SK-N-SH treated with all-trans-retinoic acid at 6 μM for 48 hours (cell line): Measurements from ENCODE around the gene COL26A1.
"Not testable (repeated sequence)": the region's sequence is repeated elsewhere in the genome, so short reads cannot be mapped to it uniquely, and the experiment has no call there.

ENCODE experiments used
- ATAC-seq: fragments of 200-7000 bp; cut with Tn5 transposase; 3 replicates; pipeline ENCODE4 v1.9.1; 2020; ENCODE audit warnings: mild to moderate bottlenecking, moderate library complexity
- BACH2 ChIP-seq: fragments of 250-450 bp; sonication (Bioruptor Pico); IDR thresholded peaks from 2 replicates; pipeline ENCODE4 v1.9.0; 2021; ENCODE audit warnings: mild to moderate bottlenecking, borderline replicate concordance
- CSRNP3 ChIP-seq: fragments of 250-450 bp; sonication (Bioruptor Pico); IDR thresholded peaks from 2 replicates; pipeline ENCODE4 v1.5.1; 2021; ENCODE audit warnings: mild to moderate bottlenecking, moderate library complexity
- ESRRG ChIP-seq: fragments of 250-450 bp; sonication (Bioruptor Pico); IDR thresholded peaks from 2 replicates; pipeline ENCODE4 v1.6.1; 2021; ENCODE audit warnings: mild to moderate bottlenecking
- GLIS3 ChIP-seq: fragments of 250-450 bp; sonication (Bioruptor Pico); IDR thresholded peaks from 2 replicates; pipeline ENCODE4 v1.5.0; 2020; ENCODE audit warnings: mild to moderate bottlenecking, moderate library complexity
- ISL1 ChIP-seq: fragments of 250-450 bp; sonication (Bioruptor Pico); IDR thresholded peaks from 2 replicates; pipeline ENCODE4 v2.1.2; 2022; ENCODE audit warnings: mild to moderate bottlenecking, moderate library complexity
- OSR1 ChIP-seq: fragments of 250-450 bp; sonication (Bioruptor Pico); IDR thresholded peaks from 2 replicates; pipeline ENCODE4 v1.8.0; 2022; ENCODE audit warnings: moderate library complexity, mild to moderate bottlenecking, inconsistent platforms
- PATZ1 ChIP-seq: fragments of 250-450 bp; sonication (Bioruptor Pico); IDR thresholded peaks from 2 replicates; pipeline ENCODE4 v1.8.0; 2020; ENCODE audit warnings: mild to moderate bottlenecking, moderate library complexity, borderline replicate concordance
- POU6F1 ChIP-seq: fragments of 250-450 bp; sonication (Bioruptor Pico); IDR thresholded peaks from 2 replicates; pipeline ENCODE4 v1.8.0; 2021; ENCODE audit warnings: low read depth, mild to moderate bottlenecking, moderate library complexity, borderline replicate concordance
- PPARA ChIP-seq: fragments of 250-450 bp; sonication (Bioruptor Pico); IDR thresholded peaks from 2 replicates; pipeline ENCODE4 v1.5.0; 2020; ENCODE audit warnings: mild to moderate bottlenecking, borderline replicate concordance
- RARB ChIP-seq: fragments of 250-450 bp; sonication (Bioruptor Pico); IDR thresholded peaks from 2 replicates; pipeline ENCODE4 v1.8.0; 2021; ENCODE audit warnings: mild to moderate bottlenecking, moderate library complexity
- SNAI2 ChIP-seq: fragments of 250-450 bp; sonication (Bioruptor Pico); IDR thresholded peaks from 2 replicates; pipeline ENCODE4 v1.5.0; 2020; ENCODE audit warnings: mild to moderate bottlenecking, moderate library complexity
- TCF4 ChIP-seq: fragments of 250-450 bp; sonication (Bioruptor Pico); IDR thresholded peaks from 2 replicates; pipeline ENCODE4 v1.8.0; 2021; ENCODE audit warnings: mild to moderate bottlenecking, moderate library complexity, borderline replicate concordance
- ZC3H10 ChIP-seq: fragments of 250-450 bp; sonication (Bioruptor Pico); IDR thresholded peaks from 2 replicates; pipeline ENCODE4 v1.5.1; 2021; ENCODE audit warnings: mild to moderate bottlenecking, moderate library complexity
- ZFP3 ChIP-seq: fragments of 250-450 bp; sonication (Bioruptor Pico); IDR thresholded peaks from 2 replicates; pipeline ENCODE4 v1.5.0; 2020; ENCODE audit warnings: mild to moderate bottlenecking, moderate library complexity
- ZFP30 ChIP-seq: fragments of 450-650 bp; formaldehyde crosslinking; IDR thresholded peaks from 2 replicates; pipeline ENCODE4 v1.5.0; 2022; ENCODE audit warnings: mild to moderate bottlenecking, moderate library complexity
- ZNF565 ChIP-seq: fragments of 450-650 bp; formaldehyde crosslinking; conservative IDR thresholded peaks from 2 replicates; pipeline ENCODE4 v1.5.0; 2020; ENCODE audit warnings: low read depth, mild to moderate bottlenecking, moderate library complexity
- ZNF70 ChIP-seq: fragments of 450-650 bp; formaldehyde crosslinking; IDR thresholded peaks from 2 replicates; pipeline ENCODE4 v1.5.0; 2020; ENCODE audit warnings: mild to moderate bottlenecking, moderate library complexity
- ZNF8 ChIP-seq: fragments of 450-650 bp; formaldehyde crosslinking; IDR thresholded peaks from 2 replicates; pipeline ENCODE4 v1.5.0; 2020; ENCODE audit warnings: mild to moderate bottlenecking, moderate library complexity
- TF ChIP-seq, protein P1 (sequence below): fragments of 250-450 bp; sonication (Bioruptor Pico); IDR thresholded peaks from 2 replicates; pipeline ENCODE4 v1.5.1; 2020; ENCODE audit warnings: low read depth, mild to moderate bottlenecking, moderate library complexity
- TF ChIP-seq, protein P2 (sequence below): fragments of 250-450 bp; sonication (Bioruptor Pico); IDR thresholded peaks from 2 replicates; pipeline ENCODE4 v1.5.0; 2020; ENCODE audit warnings: mild to moderate bottlenecking, moderate library complexity

The COL26A1 gene

DNA sequence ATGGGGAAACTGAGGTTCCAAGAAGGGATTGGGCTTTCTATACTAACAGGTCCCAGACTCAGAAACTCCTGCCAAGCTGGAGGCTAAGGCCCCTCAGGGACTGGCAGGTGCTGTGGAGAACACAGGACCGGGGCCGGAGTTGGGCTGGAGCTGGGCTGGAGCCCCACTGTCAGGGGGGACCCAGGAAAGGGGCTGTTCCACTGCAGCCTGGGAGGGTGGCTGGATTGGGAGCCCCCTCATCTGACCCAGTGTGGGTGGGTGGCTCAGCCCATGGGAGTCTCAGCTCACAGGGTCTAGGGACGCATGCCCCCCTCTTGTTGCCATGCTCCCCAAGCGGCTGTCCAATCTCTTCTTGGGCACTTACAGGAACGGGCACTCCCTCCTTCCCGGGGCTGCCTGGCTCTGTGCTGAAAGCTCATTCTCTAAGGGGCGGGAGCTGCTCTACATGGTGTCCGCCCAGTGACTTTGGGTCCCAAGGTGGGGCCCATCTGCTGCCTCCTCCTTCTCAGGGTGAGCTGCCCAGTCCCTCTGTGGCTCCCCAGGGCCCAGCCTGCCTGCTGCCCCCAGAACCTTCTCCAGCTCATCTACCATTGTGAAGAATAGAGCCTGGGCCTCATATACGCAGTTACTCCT, 139.9 kb downstream of the COL26A1 start:
- no peak for ATAC-seq
- no peak for TF ChIP-seq ZC3H10 (CRISPR knock-in tag)
- TF ChIP-seq OSR1 (CRISPR knock-in tag): no peak
- TF ChIP-seq, protein P1, sequence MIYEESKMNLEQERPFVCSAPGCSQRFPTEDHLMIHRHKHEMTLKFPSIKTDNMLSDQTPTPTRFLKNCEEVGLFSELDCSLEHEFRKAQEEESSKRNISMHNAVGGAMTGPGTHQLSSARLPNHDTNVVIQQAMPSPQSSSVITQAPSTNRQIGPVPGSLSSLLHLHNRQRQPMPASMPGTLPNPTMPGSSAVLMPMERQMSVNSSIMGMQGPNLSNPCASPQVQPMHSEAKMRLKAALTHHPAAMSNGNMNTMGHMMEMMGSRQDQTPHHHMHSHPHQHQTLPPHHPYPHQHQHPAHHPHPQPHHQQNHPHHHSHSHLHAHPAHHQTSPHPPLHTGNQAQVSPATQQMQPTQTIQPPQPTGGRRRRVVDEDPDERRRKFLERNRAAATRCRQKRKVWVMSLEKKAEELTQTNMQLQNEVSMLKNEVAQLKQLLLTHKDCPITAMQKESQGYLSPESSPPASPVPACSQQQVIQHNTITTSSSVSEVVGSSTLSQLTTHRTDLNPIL (CRISPR knock-in tag): no peak
- TF ChIP-seq ZFP3 (CRISPR knock-in tag): no peak
- no peak for TF ChIP-seq RARB (CRISPR knock-in tag)
- TF ChIP-seq GLIS3: no peak
- no peak for TF ChIP-seq ESRRG (CRISPR knock-in tag)
- no peak for TF ChIP-seq ZFP30 (CRISPR knock-in tag)
- no peak for TF ChIP-seq BACH2 (CRISPR knock-in tag)
- TF ChIP-seq POU6F1: no peak
- TF ChIP-seq ZNF70 (CRISPR knock-in tag): no peak
- TF ChIP-seq ZNF8: no peak
- TF ChIP-seq, protein P2, sequence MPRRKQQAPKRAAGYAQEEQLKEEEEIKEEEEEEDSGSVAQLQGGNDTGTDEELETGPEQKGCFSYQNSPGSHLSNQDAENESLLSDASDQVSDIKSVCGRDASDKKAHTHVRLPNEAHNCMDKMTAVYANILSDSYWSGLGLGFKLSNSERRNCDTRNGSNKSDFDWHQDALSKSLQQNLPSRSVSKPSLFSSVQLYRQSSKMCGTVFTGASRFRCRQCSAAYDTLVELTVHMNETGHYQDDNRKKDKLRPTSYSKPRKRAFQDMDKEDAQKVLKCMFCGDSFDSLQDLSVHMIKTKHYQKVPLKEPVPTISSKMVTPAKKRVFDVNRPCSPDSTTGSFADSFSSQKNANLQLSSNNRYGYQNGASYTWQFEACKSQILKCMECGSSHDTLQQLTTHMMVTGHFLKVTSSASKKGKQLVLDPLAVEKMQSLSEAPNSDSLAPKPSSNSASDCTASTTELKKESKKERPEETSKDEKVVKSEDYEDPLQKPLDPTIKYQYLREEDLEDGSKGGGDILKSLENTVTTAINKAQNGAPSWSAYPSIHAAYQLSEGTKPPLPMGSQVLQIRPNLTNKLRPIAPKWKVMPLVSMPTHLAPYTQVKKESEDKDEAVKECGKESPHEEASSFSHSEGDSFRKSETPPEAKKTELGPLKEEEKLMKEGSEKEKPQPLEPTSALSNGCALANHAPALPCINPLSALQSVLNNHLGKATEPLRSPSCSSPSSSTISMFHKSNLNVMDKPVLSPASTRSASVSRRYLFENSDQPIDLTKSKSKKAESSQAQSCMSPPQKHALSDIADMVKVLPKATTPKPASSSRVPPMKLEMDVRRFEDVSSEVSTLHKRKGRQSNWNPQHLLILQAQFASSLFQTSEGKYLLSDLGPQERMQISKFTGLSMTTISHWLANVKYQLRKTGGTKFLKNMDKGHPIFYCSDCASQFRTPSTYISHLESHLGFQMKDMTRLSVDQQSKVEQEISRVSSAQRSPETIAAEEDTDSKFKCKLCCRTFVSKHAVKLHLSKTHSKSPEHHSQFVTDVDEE (CRISPR knock-in tag): no peak

DNA sequence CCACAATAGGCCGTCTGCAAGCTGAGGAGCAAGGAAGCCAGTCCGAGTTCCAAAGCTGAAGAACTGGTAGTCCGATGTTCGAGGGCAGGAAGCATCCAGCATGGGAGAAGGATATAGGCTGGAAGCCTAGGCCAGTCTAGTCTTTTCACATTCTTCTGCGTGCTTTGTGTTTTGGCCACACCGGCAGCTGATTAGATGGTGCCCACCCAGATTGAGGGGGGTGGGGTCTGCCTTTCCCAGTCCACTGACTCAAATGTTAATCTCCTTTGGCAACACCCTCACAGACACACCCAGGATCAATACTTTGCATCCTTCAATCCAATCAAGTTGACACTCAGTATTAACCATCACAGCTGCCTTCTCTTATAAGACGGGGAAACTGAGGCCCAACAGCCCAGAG, 142.8 kb downstream of the COL26A1 start:
- ATAC-seq: not testable (repeated sequence)

DNA sequence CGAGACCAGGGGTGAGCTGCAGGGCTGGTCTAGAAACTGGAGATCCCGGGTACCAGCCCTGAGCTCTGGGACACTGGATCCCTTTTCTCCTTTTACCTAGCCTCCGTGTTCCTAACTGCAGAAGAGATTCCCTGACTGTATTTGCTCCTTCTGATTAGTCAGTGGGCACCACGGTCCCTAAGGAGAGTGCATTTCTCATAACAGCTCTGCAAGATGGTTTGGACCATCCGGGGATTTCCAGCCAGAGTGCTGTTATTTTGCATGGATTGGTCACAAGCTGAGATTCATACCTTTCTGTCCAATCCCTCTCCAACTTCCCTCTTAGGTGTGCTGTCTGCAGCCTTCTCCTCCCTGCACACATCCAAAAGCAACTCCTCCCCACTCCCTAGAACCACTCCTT, 143.9 kb downstream of the COL26A1 start:
- ATAC-seq: no peak
- no peak for TF ChIP-seq BACH2 (CRISPR knock-in tag)
- TF ChIP-seq ISL1: no peak
- no peak for TF ChIP-seq PPARA (CRISPR knock-in tag)
- TF ChIP-seq ZNF8: no peak
- TF ChIP-seq ZNF565 (CRISPR knock-in tag): no peak
- TF ChIP-seq GLIS3: no peak
- no peak for TF ChIP-seq PATZ1 (CRISPR knock-in tag)
- TF ChIP-seq CSRNP3 (CRISPR knock-in tag): no peak
- TF ChIP-seq ZNF70 (CRISPR knock-in tag): no peak
- TF ChIP-seq ZFP3 (CRISPR knock-in tag): no peak
- no peak for TF ChIP-seq POU6F1
- TF ChIP-seq SNAI2 (CRISPR knock-in tag): no peak
- TF ChIP-seq, protein P2 (CRISPR knock-in tag): no peak
- TF ChIP-seq TCF4 (CRISPR knock-in tag): no peak
- no peak for TF ChIP-seq ZFP30 (CRISPR knock-in tag)
- no peak for TF ChIP-seq ZC3H10 (CRISPR knock-in tag)
- no peak for TF ChIP-seq OSR1 (CRISPR knock-in tag)
